K562 (cell line): Measurements from ENCODE around the gene TIGD1. TPM values are rescaled to one million over a fixed set of nuclear protein-coding genes. Genes with fewer than 3 reads are reported as not detected.

Source experiments
- ATAC-seq: fragments of 200-7000 bp; cut with Tn5 transposase; 3 replicates; pipeline ENCODE4 v1.9.1; 2020; ENCODE audit warnings: moderate library complexity
- BruUV-seq: library from RNA; stranded (reverse); fragments of 400-500 nt; replicated peaks from 2 replicates; lab custom pipeline; 2021; lab: Mats Ljungman, UMichigan
- CTCF ChIA-PET: fragments of 300-600 bp; formaldehyde crosslinking; extraction: SDS; loops from one replicate; lab custom pipeline; 2021; ENCODE audit warnings: low intra/inter-chr PET ratio; lab: Yijun Ruan, JAX
- POLR2A ChIA-PET: fragments of 300-600, 350-650 bp; sonication (Branson Sonifier 250); formaldehyde crosslinking; extraction: SDS; loops from one replicate; lab custom pipeline; 2021; ENCODE audit warnings: antibody characterized with exemption, inconsistent platforms; lab: Yijun Ruan, JAX
- DNase-seq, 4 experiments: peaks; one replicate each; pipeline versions ENCODE4 v3.0.0 to v3.0.0-alpha.2; 2011 to 2018; ENCODE audit warnings: low spot score in 3 of 4, mixed read lengths in 3 of 4; ENCODE audit errors: extremely low read depth in 1 of 4
- FAIRE-seq: peaks from 2 replicates; lab custom pipeline; 2011; peaks lifted over from hg19 to GRCh38; lab: Jason Lieb, UNC
- H2AFZ ChIP-seq: 2 replicates; pipeline ENCODE4 v1.6.0; 2011; ENCODE audit warnings: low read depth, low read length, control low read depth, inconsistent platforms
- H3K27ac ChIP-seq: fragments of 200-600 bp; 3 replicates; pipeline ENCODE4 v1.8.0; 2011; ENCODE audit warnings: low read depth, mild to moderate bottlenecking, control low read depth, inconsistent platforms, low read length, moderate library complexity, mixed read lengths; ENCODE audit errors: extremely low read depth
- H3K27me3 ChIP-seq, 2 experiments: fragments of 300-600 bp in 1 of 2; 2 replicates in 1 of 2; 3 replicates in 1 of 2; pipeline versions ENCODE4 v1.6.0 to v1.8.0; 2011; ENCODE audit warnings: inconsistent platforms in 2 of 2, low read length in 2 of 2, mild to moderate bottlenecking in 1 of 2, mixed read lengths in 1 of 2, moderate library complexity in 1 of 2; ENCODE audit not compliant: control insufficient read depth in 2 of 2, insufficient read depth in 2 of 2
- H3K36me3 ChIP-seq: fragments of 300-600 bp; 3 replicates; pipeline ENCODE4 v1.8.0; 2011; ENCODE audit warnings: mild to moderate bottlenecking, low read length, inconsistent platforms; ENCODE audit not compliant: control insufficient read depth, insufficient read depth
- H3K4me1 ChIP-seq, 2 experiments: fragments of 200-600 bp in 1 of 2; replicated peaks in 1 of 2; 2 replicates in 1 of 2; 3 replicates in 1 of 2; pipeline versions ENCODE4 v1.5.1 to v1.8.0; 2011; ENCODE audit warnings: inconsistent platforms in 2 of 2, low read length in 2 of 2, mild to moderate bottlenecking in 1 of 2, mixed read lengths in 1 of 2, moderate library complexity in 1 of 2; ENCODE audit not compliant: control insufficient read depth in 2 of 2, insufficient read depth in 2 of 2
- H3K4me2 ChIP-seq: 2 replicates; pipeline ENCODE4 v1.6.1; 2011; ENCODE audit warnings: low read length, control low read depth, inconsistent platforms, mixed read lengths; ENCODE audit not compliant: insufficient read depth
- H3K4me3 ChIP-seq: fragments of 200-600 bp; sonication (generic), shearing (Covaris generic); 2 replicates; pipeline ENCODE4 v1.5.1; 2016; ENCODE audit warnings: control low read depth, inconsistent platforms
- H3K79me2 ChIP-seq: fragments of 200-600 bp; 3 replicates; pipeline ENCODE4 v1.8.0; 2011; ENCODE audit warnings: low read length, inconsistent platforms; ENCODE audit not compliant: control insufficient read depth, insufficient read depth
- H3K9ac ChIP-seq, 2 experiments: 2 replicates each; pipeline versions ENCODE4 v1.6.0 to v1.6.1; 2011; ENCODE audit warnings: low read depth in 2 of 2, low read length in 2 of 2, control low read depth in 1 of 2, inconsistent platforms in 1 of 2, mild to moderate bottlenecking in 1 of 2, mixed read lengths in 1 of 2; ENCODE audit not compliant: insufficient read depth in 1 of 2
- H3K9me1 ChIP-seq: one replicate; pipeline ENCODE4 v1.6.0; 2011; ENCODE audit warnings: inconsistent platforms, mild to moderate bottlenecking, low read length, moderate library complexity; ENCODE audit not compliant: control insufficient read depth, insufficient read depth
- H3K9me3 ChIP-seq: replicated peaks from 2 replicates; pipeline ENCODE4 v1.5.1; 2011; ENCODE audit warnings: low read depth, low read length, inconsistent platforms; ENCODE audit not compliant: control insufficient read depth, insufficient read depth
- H4K20me1 ChIP-seq: replicated peaks from 2 replicates; pipeline ENCODE4 v1.6.1; 2011; ENCODE audit warnings: low read length, inconsistent platforms, mixed read lengths; ENCODE audit not compliant: control insufficient read depth, insufficient read depth
- ETV1 ChIP-seq: fragments of 450-650 bp; conservative IDR thresholded peaks from 2 replicates; pipeline ENCODE4 v1.6.1; 2016; ENCODE audit warnings: missing genetic modification characterization, control low read depth, low read depth, missing compliant biosample characterization
- HMBOX1 ChIP-seq: sonication (generic); IDR thresholded peaks from 2 replicates; pipeline ENCODE4 v1.6.1; 2016
- MGA ChIP-seq: fragments of 450-650 bp; IDR thresholded peaks from 2 replicates; pipeline ENCODE4 v1.6.1; 2016; ENCODE audit warnings: mild to moderate bottlenecking, moderate library complexity
- ZNF655 ChIP-seq: fragments of 250-450 bp; sonication (Bioruptor Pico); IDR thresholded peaks from 2 replicates; pipeline ENCODE4 v1.5.0; 2021
- whole genome bisulfite sequencing: fragments of 100-300 bp; shearing (Covaris generic); methylation state at CpG from one replicate; pipeline ENCODE4 v1.1.6; 2016; ENCODE audit warnings: low coverage, mixed read lengths; ENCODE audit not compliant: insufficient coverage; ENCODE audit errors: missing lambda C conversion rate; 5-methylcytosine and 5-hydroxymethylcytosine counted together
- in situ Hi-C: fragments of 300-500 bp; cut with MboI; formaldehyde crosslinking; loops from 4 replicates; pipeline ENCODE4 v1.15.0; 2018; ENCODE audit warnings: inconsistent platforms, mixed read lengths
- intact Hi-C: fragments of 100-400 bp; cut with micrococcal nuclease; formaldehyde crosslinking; loops from 2 replicates; pipeline ENCODE4 v1.14.2; 2022
- polyA plus RNA-seq, 8 experiments: library from polyadenylated mRNA; depleted of rRNA in 4 of 8; stranded (reverse) in 5 of 8; unstranded in 3 of 8; fragments of >200 nt; fragmentation: Nextera tagmentation in 2 of 8; fragmentation: Illumina TruSeq in 1 of 8; extraction: Ambion mirVana in 2 of 8; extraction: Trizol in 1 of 8; gene quantifications; 2 replicates each; pipeline versions ENCODE4 v1.2.1 to v1.2.3, GENCODE V29; 2011 to 2014; ENCODE audit warnings: inconsistent platforms in 1 of 8, missing spikeins in 1 of 8
- total RNA-seq, 7 experiments: library from RNA; depleted of rRNA in 6 of 7; stranded (reverse); fragments of >200 nt in 6 of 7; fragmentation: Illumina TruSeq in 2 of 7; extraction: Trizol in 2 of 7; gene quantifications; 2 replicates each; pipeline versions ENCODE4 v1.2.1 to v1.2.3, GENCODE V29; 2011 to 2021; ENCODE audit warnings: low replicate concordance in 1 of 7

The TIGD1 gene
- total and polyA plus RNA-seq, 9 of the 15 experiments (the other 6 are each of a cell fraction or from before 2014, with no cell fraction given) = 2.0 to 10.1 (median 6.6) TPM

- H3K27me3 ChIP-seq = peaks cover 0 to 57% of the 10 kb centered on the region in 2 experiments; a peak in 2 of 5 replicates
- POLR2A ChIA-PET = no interaction called here
- TF ChIP-seq MGA (no peak), ZNF655 (CRISPR knock-in tag) (no peak), HMBOX1 (no peak), ETV1 (no peak)
Measured at GRCh38 chr2:232525199-232525598, 25.2 kb downstream of the TIGD1 start.

More at GRCh38 chr2:232525199-232525598, 25.2 kb downstream of the TIGD1 start:
- H3K9me1 ChIP-seq = no peaks in the 10 kb centered on the region
- no peak for FAIRE-seq
- H3K4me3 ChIP-seq = no peak overlapping the region
- WGBS = 8% methylated on average over 2 of the region's 14 CpGs
- BruUV-seq = no TSS peak
- intact Hi-C loops (no loop called here), in situ Hi-C loops (no loop called here)
- no peak for ATAC-seq
- no peaks in the 10 kb centered on the region for H3K79me2 ChIP-seq
- no peak overlapping the region for H2AFZ ChIP-seq
- no peak for DNase-seq
- no peak overlapping the region for H3K4me2 ChIP-seq
- no peaks in the 10 kb centered on the region for H4K20me1 ChIP-seq
- H3K9me3 ChIP-seq = no peaks in the 10 kb centered on the region
- no peak overlapping the region for H3K9ac ChIP-seq
- CTCF ChIA-PET = no interaction called here
- no peaks in the 10 kb centered on the region for H3K36me3 ChIP-seq
- H3K27ac ChIP-seq = no peak overlapping the region
- H3K4me1 ChIP-seq = peaks cover 0 to 27% of the 10 kb centered on the region in 2 experiments; a peak in 2 of 5 replicates
